Osteoblast (primary cell): ENCODE measurements around the gene NDUFV3. TPM values are rescaled to one million over a fixed set of nuclear protein-coding genes. Genes with fewer than 3 reads are reported as not detected.
"Not testable (repeated sequence)": the region's sequence is repeated elsewhere in the genome, so short reads cannot be mapped to it uniquely, and the experiment has no call there.

Experiments
- DNase-seq: peaks from one replicate; pipeline ENCODE4 v3.0.0; 2011; ENCODE audit warnings: low spot score, mixed read lengths; ENCODE audit not compliant: insufficient read length; ENCODE audit errors: missing footprints
- H2AFZ ChIP-seq: 2 replicates; pipeline ENCODE4 v1.6.0; 2011; ENCODE audit warnings: mild to moderate bottlenecking, low read length
- H3K27ac ChIP-seq: 2 replicates; pipeline ENCODE4 v1.5.1; 2011; ENCODE audit warnings: mild to moderate bottlenecking, low read depth, low read length, moderate library complexity
- H3K27me3 ChIP-seq: 2 replicates; pipeline ENCODE4 v1.6.0; 2012; ENCODE audit warnings: mild to moderate bottlenecking, control low read depth, inconsistent platforms, low read length, moderate library complexity; ENCODE audit not compliant: insufficient read depth
- H3K36me3 ChIP-seq: 2 replicates; pipeline ENCODE4 v1.5.1; 2011; ENCODE audit warnings: mild to moderate bottlenecking, low read length, control low read depth, moderate library complexity; ENCODE audit not compliant: insufficient read depth
- H3K4me1 ChIP-seq: 2 replicates; pipeline ENCODE4 v1.5.1; 2011; ENCODE audit warnings: mild to moderate bottlenecking, low read length, control low read depth, moderate library complexity; ENCODE audit not compliant: insufficient read depth
- H3K4me2 ChIP-seq: 2 replicates; pipeline ENCODE4 v1.6.0; 2011; ENCODE audit warnings: mild to moderate bottlenecking, low read length; ENCODE audit not compliant: insufficient read depth
- H3K4me3 ChIP-seq: fragments of 200-600 bp; sonication (generic); 3 replicates; pipeline ENCODE4 v1.5.1; 2012; ENCODE audit warnings: mild to moderate bottlenecking, low read length, inconsistent platforms; ENCODE audit not compliant: insufficient read depth
- H3K79me2 ChIP-seq: 2 replicates; pipeline ENCODE4 v1.6.0; 2012; ENCODE audit warnings: mild to moderate bottlenecking, low read length, control low read depth, inconsistent platforms; ENCODE audit not compliant: insufficient read depth
- H3K9me3 ChIP-seq: 2 replicates; pipeline ENCODE4 v1.5.1; 2011; ENCODE audit warnings: low read depth, low read length, control low read depth
- H4K20me1 ChIP-seq: 2 replicates; pipeline ENCODE4 v1.6.0; 2012; ENCODE audit warnings: mild to moderate bottlenecking, low read length, control low read depth; ENCODE audit not compliant: insufficient read depth
- CTCF ChIP-seq: IDR thresholded peaks from 2 replicates; pipeline ENCODE4 v1.5.1; 2011; ENCODE audit warnings: mild to moderate bottlenecking, low read depth, low read length, moderate library complexity; ENCODE audit errors: extremely low read depth
- total RNA-seq: library from RNA; depleted of rRNA; stranded (reverse); fragments of >200 nt; gene quantifications from 2 replicates; pipeline ENCODE4 v1.2.3, GENCODE V29; 2012

The NDUFV3 gene
- total RNA-seq, 1 donor: 66.2 TPM

- peaks cover 14% of the 10 kb centered on the region for H4K20me1 ChIP-seq
- peaks cover 47% of the 10 kb centered on the region for H3K36me3 ChIP-seq
- DNase-seq: peak; percentile 22
- no peaks in the 10 kb centered on the region for H3K27me3 ChIP-seq
- H3K4me3 ChIP-seq: no peak overlapping the region
- peaks cover 37% of the 10 kb centered on the region for H3K79me2 ChIP-seq
- H3K4me1 ChIP-seq: no peaks in the 10 kb centered on the region
- no peak overlapping the region for H3K4me2 ChIP-seq
- no peak overlapping the region for H2AFZ ChIP-seq
- no peak overlapping the region for H3K27ac ChIP-seq
- TF ChIP-seq CTCF: no peak
- H3K9me3 ChIP-seq: no peaks in the 10 kb centered on the region
These were observed 46.9 kb upstream of the NDUFV3 start for GRCh38 chr21:42846221-42846620.

GRCh38 chr21:42847051-42847707 is 45.9 kb upstream of the NDUFV3 start:
- Histone ChIP-seq H3K36me3 (peaks cover 50% of the 10 kb centered on the region), H4K20me1 (peaks cover 14% of the 10 kb centered on the region), H3K4me3 (no peak overlapping the region), H3K4me2 (no peak overlapping the region), H3K4me1 (no peaks in the 10 kb centered on the region), H3K9me3 (no peaks in the 10 kb centered on the region), H3K79me2 (peaks cover 37% of the 10 kb centered on the region), H3K27ac (no peak overlapping the region), H3K27me3 (no peaks in the 10 kb centered on the region), H2AFZ (no peak overlapping the region)
- TF ChIP-seq CTCF: no peak
- DNase-seq: peak; percentile 64

- H3K79me2 ChIP-seq: peaks cover 35% of the 10 kb centered on the region
- H4K20me1 ChIP-seq: peaks cover 14% of the 10 kb centered on the region
- TF ChIP-seq CTCF: no peak
- no peaks in the 10 kb centered on the region for H3K9me3 ChIP-seq
- H2AFZ ChIP-seq: no peak overlapping the region
- H3K4me1 ChIP-seq: no peaks in the 10 kb centered on the region
- no peak overlapping the region for H3K27ac ChIP-seq
- peak; percentile 39 for DNase-seq
- H3K36me3 ChIP-seq: peaks cover 48% of the 10 kb centered on the region
- H3K4me3 ChIP-seq: no peak overlapping the region
- H3K4me2 ChIP-seq: no peak overlapping the region
- H3K27me3 ChIP-seq: no peaks in the 10 kb centered on the region
These were observed 45.4 kb upstream of the NDUFV3 start for GRCh38 chr21:42847726-42848125.

GRCh38 chr21:42848144-42848931 is 44.8 kb upstream of the NDUFV3 start:
- Histone ChIP-seq H4K20me1 (peaks cover 12% of the 10 kb centered on the region), H3K36me3 (peaks cover 47% of the 10 kb centered on the region), H3K79me2 (peaks cover 30% of the 10 kb centered on the region)
- H3K4me3 ChIP-seq, H3K4me1 ChIP-seq, H3K27me3 ChIP-seq, H3K4me2 ChIP-seq, H3K27ac ChIP-seq, H2AFZ ChIP-seq, H3K9me3 ChIP-seq: not testable (repeated sequence)
- DNase-seq: peak; percentile 32
